HG03378 (cell line): ENCODE results near the gene S100A10.

Experiments used
- ATAC-seq: cut with Tn5 transposase; IDR thresholded peaks from one replicate; pipeline ENCODE4 v1.9.1; 2021; ENCODE audit warnings: mild to moderate bottlenecking, moderate library complexity; ENCODE audit not compliant: unreplicated experiment

Gene S100A10

DNA sequence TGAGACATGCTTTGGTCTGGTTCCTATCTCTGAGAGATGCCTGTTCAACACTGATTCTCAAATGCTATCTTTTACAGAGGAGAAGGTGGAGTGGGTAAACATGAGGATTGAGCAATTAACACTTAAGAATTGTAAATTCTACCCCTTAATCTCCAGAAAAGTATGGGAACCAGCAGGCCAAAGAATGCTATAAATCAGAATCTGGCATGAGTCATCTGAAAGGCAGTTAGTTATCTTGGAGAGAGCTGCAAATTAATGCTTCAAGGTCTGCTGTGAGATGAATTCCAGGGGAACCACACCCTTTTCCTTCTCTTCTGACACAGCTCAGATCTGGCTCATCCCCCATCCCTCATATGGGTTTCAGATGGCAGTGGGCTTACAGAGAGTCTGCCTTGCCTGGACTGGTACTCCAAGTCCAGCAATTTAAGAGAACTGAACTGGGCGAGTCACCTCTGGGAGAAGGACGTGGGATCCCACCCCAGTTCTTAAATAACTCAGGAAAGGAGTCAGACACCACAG is 5.2 kb downstream of the S100A10 start:
- no peak for ATAC-seq

DNA sequence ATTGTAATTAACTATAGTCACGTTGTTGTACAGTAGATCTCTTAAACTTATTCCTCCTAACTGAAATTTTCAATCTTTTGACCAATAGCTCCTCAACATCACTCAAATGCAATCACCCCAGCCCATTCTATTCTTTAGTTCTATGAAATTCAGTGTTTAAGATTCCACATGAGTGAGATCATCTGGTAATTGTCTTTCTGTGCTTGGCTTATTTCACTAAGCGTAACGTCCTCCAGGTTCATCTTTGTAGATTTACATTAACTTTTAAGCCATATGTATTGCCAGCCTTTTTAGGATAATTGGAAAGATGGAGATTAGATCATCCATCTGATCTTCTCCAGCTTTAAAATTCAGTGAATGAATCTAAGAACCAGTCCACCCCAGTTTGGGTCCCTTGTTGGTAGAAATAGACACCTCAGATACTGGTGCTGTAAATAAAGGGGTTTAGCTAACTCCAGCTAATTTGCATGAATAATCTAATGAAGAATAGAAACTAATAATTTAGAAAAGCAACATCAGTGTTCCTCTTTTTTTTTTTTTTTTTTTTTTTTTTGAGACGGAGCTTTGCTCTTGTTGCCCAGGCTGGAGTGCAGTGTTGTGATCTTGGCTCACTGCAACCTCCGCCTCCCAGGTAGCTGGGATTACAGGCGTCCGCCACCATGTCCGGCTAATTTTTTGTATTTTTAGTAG is 7.0 kb downstream of the S100A10 start:
- ATAC-seq: no peak

DNA sequence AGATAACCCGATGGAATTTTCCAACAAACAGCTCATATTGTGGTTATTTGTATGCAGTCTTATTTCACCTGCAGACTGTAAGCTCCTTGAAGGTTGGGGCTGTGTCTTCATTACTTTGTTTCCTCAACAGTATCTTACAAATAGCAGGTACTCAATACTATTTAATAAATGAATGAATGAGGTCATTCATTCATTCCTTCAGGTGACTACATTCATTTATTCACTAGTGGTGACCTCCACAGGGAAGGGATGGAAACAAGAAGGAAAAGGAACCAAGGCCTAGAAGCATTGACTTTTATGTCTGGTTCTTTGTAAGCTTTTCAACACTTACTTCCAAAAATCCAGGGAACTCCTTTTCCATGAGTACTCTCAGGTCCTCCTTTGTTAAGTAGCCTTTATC is 7.9 kb downstream of the S100A10 start:
- no peak for ATAC-seq

DNA sequence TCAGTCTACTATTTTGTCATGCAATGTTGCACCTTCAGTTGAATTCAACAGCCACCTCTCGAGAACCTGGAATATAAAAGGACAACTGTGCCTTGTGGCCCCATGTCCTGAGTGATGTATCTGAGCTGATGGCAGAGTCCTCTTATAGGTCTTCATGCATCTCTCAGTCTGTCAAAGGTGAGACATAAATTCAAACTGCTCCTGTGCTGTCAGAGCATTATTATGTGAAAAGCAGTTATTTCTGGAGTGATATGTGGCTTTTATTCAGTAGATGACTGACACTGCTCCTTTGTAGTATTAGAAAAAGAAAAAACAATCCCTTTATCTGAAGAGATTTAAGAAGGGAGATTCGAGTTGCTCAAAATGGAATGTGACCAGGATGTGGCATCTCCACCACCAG is 8.4 kb downstream of the S100A10 start:
- no peak for ATAC-seq

DNA sequence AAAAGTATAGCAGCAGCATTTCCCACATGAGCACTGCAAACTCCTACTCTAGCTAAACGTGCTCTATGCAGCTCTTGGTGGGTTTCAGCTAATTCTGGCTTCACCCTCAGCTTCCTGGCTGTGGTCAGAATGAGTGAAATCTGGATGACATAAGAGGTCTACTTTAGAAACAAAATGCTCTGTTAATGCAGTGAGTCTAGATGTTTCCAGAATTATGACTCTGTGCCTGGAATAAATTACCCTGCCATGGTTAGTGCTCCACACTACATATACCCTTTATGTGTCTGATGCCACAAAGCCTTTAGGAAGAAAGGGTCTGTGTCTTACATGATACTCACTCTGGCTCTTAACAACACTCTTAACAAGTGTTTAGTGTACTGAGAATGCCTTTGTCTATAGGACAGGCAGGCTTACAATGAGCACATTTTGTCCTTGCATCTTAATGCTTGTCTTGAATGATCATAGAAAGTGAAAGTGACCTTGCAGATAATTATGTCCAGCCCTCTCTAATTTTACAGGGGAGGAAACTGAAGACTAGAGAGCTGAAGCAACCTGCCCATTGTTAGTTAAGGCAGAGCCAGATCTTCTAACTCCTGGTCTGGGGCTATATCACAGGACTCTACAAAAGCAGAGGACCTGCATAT is 9.2 kb downstream of the S100A10 start:
- ATAC-seq: peak; percentile 87

DNA sequence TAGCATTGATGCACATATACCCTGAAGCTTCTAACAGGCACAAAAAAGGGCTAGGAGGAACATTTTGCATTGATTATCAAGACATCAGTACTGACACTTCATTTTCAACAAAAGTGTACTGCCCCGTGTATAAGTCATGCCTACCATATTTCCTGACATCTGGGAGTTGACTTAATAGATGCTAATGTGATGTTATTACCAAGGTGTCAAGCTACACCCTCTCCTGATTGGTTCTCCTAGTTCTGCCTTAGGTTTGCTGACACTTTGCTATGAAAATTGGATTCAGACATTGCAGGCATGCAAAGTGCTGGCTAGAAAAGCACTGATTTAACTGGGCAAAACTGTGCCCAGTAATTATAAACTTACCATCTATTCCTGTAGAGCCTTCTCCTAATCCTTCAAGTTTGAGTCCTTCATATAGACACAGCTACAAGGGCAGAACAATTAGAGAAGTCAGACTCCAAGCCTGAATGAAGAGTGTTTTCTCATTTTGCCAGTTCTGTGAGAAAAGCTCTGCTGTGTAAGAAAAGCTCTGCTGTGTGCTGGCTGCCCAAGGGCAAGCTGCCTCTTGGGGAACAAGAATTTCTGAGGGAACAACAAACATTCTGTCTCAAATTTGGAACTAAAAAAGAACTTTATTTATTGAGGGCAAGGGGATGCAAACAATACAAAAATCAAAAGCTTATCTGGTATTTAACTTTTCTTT is 11.2 kb downstream of the S100A10 start:
- no peak for ATAC-seq

DNA sequence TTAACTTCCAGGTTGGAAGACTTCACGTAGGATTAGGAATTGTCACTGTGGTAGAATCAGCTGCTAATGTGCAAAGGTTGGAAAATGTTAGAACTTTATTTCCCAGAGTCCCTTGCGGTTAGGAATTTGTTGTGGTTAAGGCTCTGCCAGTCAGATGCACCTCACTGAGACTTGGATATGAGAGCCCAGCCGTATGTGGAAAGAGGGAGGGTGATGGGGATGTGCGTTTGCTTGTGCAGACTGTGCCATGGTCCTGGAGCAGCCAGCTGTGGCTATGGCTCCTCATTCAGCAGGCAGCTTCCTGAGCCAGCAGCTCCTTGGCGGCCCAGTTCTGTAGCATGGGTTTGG is 12.5 kb downstream of the S100A10 start:
- no peak for ATAC-seq

DNA sequence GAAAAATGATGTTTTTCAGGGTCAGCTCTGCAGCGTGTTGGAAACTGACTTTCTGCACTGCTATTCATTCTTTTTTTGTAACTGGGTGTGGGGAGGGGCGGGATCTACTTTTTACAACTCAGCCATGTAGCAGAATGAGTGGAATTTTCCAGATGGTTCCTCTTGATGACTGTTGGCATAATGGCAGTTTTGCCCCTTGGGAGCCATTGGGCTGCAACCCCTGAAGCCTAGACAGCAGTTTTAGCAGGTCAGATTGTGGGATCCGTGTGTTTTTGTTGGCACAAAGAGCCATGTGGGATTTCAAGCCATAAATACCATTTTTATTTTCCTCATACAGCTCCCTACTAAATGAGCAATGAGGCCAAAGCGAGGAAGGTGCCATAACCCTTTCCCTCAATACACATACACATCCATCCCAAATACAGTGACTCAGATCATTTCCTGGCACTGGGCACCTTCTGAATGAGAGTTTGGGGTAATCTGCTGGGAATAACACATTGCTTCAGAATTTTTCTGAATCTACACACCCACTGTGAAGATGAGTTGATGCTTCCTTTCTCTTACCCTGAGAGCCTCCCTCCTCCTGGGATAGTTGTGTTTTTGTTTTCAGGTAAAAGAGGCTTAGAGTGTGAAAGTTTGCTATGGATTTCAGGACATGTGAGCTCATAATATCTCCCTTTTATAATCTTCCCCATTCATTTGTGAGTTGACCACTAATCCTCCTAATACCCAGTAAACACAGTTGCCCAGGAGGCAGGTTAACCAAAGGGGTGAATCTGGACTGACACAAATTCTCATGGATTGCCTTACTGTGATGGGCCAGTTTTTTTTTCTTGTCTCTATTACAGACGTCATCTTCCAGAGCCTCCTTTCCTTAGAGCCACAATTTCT is 13.1 kb downstream of the S100A10 start:
- ATAC-seq: no peak

DNA sequence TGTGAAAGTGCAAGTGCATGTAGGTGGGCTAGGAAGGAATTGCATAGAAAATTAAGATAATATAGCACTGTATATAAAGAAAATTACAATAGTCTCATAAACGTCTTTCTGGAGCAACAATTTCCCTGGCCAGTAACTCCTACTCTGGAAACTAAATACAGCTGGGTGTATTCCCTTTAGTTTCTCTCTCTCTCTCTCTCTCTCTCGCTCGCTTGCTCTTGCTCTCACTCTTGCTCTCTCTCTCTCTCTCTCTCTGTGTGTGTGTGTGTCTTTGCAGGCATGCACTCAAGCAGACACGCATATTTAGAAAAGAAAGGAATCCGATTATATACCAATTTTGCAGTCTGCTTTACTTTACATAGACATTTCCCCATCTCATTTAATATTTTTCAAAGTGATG is 14.7 kb downstream of the S100A10 start:
- no peak for ATAC-seq

DNA sequence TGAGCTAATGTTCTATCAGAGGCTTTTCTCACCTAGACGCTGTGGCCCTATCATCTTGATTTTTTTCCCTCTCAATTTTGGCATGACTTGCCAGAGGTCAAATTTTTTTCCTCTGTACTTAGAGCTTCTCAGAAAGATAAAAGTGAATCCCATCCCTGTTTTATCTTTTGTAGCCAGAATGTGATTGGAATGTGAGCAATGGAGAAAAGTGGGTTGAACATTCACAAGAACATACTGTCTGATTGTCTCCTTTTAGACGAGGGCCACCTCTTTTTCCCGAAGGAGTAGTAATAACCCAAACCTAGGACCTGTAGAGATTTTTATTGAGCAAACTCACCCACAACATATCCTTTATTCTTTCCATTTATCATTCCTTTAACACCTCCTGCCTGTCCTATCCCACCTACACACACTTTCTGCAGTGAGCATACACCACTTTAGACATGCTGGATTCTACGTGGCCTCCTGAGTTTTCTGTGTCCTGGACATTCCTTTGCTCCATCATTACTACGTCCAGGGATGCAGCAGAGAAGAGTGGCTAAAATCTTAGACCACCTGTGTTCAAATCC is 15.9 kb downstream of the S100A10 start:
- ATAC-seq: no peak

DNA sequence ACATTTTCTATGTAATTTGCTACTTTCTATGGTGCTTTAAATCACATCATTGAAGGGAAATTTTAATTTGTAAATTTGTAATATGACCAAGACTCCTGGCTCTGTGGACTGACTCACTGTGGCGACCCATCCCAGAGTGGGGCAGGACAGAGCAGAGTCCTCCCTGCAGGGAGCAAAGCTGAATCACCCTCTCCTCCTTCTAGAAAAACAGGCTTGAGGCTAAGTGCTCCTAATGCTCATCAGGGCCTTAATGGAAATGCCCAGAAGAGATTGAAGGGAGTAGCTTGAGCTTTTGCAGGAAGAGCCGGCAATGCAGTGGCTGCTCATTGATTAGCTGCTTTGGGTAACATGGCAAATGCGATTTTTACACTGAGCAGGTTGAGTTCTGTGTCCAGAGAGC is 16.8 kb downstream of the S100A10 start:
- ATAC-seq: no peak

DNA sequence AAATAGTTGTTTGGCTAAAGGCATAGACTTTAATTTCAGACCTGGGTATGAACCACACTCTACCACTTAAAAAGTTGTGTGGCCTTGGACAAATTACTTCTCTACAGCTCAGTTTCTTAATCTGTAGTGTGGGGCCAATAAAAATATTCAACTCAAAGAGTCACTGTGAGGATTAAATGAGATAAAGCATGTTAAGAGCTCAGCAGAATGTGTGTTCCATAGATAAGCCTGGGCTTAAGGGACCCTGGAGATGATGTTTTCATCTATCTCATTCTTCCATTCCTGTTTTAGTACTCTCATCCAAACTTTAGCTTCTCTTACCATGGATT is 17.7 kb downstream of the S100A10 start:
- no peak for ATAC-seq

DNA sequence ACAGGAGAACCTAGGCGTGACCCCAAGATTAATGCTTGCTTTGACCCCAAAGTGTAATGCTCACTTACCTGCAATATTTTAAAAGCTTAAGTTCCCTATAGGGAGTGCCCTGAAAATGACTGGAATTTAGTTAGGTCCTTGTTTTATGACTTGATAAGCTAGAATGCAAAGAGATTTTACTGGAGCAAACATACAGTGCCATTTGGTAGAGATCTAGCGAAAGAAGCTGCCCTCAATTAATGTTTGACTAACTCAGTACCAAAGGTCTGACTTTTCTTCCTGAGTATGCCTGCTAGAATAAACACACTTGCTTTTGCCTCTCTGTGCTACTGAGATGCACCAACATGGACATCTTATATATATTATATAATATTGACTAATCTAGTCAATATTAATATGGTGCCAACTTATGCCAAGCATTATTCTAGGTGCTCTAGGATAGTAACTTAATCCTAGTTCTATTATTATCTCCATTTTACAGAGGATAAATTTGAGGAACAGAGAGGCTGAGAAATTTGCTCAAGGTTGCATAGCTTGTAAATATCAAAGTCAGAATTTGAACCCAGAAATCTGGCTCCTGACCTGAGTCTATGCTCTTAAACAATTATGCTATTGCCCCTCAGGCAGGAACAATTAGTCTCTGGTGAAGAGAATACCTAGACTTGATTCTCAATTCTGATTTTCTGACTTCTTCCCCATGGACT is 18.2 kb downstream of the S100A10 start:
- no peak for ATAC-seq

DNA sequence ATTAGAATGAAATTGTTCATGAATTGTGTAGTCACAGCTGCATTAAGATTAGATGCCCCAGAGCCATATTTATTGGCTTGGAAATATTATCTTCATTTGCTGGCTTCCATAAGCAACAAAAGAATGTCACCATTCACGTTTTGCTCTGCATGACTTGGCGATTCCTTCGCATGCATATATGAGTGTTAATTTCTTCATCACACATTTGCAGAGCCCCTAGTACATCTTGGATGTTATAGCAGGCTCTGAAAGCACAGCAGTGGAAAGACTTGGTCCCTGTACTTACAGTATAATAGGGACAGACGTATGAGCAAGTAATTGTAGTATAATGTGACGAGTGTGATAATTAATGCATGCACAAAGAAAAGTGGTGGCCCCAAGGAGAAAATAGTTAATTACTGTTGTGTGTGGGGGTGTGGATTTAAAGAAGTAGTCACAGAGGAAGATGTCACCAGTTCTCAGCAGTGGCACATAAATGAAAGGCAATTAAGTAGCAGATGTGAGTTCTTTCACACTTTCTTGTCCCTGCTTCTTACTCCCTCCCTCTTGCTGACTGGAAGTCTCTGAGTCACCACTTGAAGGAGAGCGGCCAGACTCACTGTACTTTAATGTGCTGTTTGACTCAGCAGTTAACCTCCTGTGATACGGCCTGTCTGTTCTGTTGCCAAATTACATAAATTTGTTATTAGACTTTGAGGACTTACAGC is 21.0 kb downstream of the S100A10 start:
- ATAC-seq: no peak

DNA sequence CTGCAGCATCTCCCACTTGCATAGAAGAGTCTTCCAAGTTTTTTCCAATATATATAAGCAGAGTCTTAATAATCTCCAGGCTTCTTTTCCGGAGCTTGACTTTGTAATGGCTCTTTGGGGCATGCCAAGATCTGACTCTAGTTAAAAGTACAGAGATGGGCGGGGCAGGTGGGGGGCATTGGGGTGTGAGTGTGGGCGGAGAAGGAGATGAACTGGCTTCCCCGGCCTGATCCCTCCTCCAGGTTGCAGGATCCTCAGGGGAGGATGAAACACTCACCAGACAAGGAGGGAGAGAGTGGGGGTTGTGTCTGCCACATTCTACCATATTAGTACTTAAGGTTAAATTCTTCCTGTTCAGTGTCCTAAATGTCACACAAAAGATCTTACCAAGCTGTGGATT is 23.0 kb downstream of the S100A10 start:
- ATAC-seq: no peak

DNA sequence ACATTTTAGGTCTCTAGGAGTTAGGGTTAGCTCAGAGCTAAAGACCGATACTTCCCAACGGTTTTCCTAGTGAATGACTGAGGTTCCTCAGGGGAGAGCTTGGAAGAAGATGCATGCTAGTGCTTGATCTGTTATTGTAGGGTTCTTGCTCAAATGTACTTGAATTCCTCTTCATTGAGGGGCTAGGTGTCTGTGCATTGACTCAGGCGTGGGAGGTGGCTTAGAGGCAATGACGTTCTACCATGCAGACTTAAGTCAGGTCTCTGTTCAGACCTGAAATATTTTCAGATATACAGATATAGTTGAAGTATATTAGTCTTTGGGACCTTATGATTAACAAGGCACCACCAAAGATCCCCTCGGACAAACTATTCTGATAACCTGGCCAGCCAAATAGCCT is 23.5 kb downstream of the S100A10 start:
- ATAC-seq: no peak

DNA sequence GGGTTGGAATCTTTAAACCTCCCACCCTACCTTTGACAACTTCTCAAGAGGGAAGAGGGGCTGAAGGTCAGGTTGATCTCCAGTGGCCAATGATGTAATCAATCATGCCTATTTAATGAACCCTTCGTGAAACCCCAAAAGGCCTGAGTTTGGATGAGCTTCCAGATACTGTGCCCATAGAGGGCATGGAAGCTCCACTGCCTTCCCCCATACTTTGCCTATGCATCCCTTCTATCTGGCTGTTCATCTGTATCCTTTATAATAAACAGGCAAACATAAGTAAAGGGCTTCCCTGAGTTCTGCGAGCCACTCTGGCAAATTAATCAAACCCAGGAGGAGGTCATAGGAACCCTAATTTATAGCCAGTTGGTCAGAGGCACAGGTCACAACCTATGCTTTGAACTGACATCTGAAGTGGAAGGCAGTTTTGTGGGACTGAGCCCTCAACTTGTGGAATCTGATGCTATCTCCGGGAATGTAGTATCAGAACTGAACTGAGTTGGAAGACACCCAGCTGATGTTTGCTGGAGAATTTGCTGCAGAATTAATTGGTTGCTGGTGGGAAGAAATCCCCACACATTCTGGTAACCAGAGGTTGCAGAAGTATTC is 24.8 kb downstream of the S100A10 start:
- no peak for ATAC-seq

DNA sequence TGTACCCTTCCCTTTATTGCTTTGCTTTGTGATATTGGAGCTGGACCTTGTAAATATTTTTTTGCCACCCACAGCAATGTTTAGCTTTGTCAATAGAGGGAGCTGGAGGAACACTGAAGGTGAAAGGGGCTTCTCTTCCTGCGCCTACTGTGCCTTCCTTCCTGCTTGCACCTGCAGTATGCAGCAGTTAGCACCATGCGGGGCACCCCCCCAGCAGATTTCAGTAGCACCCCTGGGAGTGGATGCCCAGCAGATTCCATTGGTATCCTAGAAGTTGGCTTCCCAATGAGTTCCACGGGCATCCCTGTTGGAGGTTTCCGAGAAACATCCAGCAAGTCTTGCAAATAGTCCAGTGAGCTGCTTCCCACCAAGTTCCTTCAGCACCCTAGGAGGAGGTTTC is 25.6 kb downstream of the S100A10 start:
- no peak for ATAC-seq

DNA sequence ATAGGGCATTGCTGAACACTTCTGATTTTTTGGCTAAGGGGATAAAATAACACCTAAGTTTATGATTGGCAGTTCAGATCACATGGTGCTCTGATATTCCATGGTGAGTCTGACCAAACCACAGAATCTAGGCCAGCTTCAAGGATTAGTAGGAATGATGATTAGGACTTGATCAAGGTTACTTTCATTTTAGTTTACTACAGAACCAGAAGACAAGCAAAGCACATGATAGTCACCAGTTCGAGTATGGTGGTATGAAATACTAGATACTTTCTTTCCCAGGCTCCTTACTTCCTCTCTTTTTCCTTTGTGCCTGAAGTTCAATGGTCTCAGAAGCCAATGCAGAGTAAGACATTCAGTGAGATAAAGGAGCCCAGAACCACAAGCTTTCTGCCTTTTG is 26.6 kb downstream of the S100A10 start:
- no peak for ATAC-seq
